Ureter (tissue), 1 donor: ENCODE results near the gene ZNF799. TPM values are rescaled to one million over a fixed set of nuclear protein-coding genes. Genes with fewer than 3 reads are reported as not detected.
"Not testable (repeated sequence)": the region's sequence is repeated elsewhere in the genome, so short reads cannot be mapped to it uniquely, and the experiment has no call there.

ENCODE experiments used
- DNase-seq: peaks from one replicate; pipeline ENCODE4 v3.0.0-alpha.2; 2020; ENCODE audit warnings: low spot score
- total RNA-seq: library from RNA; stranded (reverse); gene quantifications from one replicate; pipeline ENCODE4 v1.2.4, GENCODE V29; 2023
- donor health status: DM: yes; HTN: yes; CAD: no.

The ZNF799 gene
- total RNA-seq = 10.3 TPM

- DNase-seq = peak; percentile 98
Measured at GRCh38 chr19:12400633-12401502, at the start of gene ZNF799. Gene ZNF799, minus strand, starts transcription at chr19:12401271. Its CDS starts 201 bp downstream, at chr19:12401070.

GRCh38 chr19:12450844-12451243 lies 49.8 kb upstream of the ZNF799 start:
- DNase-seq = no peak

- DNase-seq = no peak
Measured at GRCh38 chr19:12448808-12449207, 47.7 kb upstream of the ZNF799 start.

- peak; percentile 100 for DNase-seq
Measured at GRCh38 chr19:12440541-12441316, 39.7 kb upstream of the ZNF799 start, which contains the start of gene ZNF443. Gene ZNF443, minus strand, starts transcription at chr19:12441021. Its CDS starts 107 bp downstream, at chr19:12440914.

GRCh38 chr19:12439686-12440540 lies 38.8 kb upstream of the ZNF799 start:
- DNase-seq = not testable (repeated sequence)

GRCh38 chr19:12430726-12431299 lies 29.7 kb upstream of the ZNF799 start:
- not testable (repeated sequence) for DNase-seq

- DNase-seq = no peak
Measured at GRCh38 chr19:12425888-12426274, 24.8 kb upstream of the ZNF799 start.

- DNase-seq = no peak
Measured at GRCh38 chr19:12425236-12425887, 24.3 kb upstream of the ZNF799 start.

GRCh38 chr19:12417273-12417672 lies 16.2 kb upstream of the ZNF799 start:
- DNase-seq = not testable (repeated sequence)

GRCh38 chr19:12411893-12412292 lies 10.8 kb upstream of the ZNF799 start:
- no peak for DNase-seq

GRCh38 chr19:12399901-12400632 lies 1.0 kb downstream of the ZNF799 start:
- peak; percentile 42 for DNase-seq

GRCh38 chr19:12391148-12391547 lies 9.9 kb downstream of the ZNF799 start:
- DNase-seq = not testable (repeated sequence)

GRCh38 chr19:12386365-12386764 lies 14.7 kb downstream of the ZNF799 start:
- not testable (repeated sequence) for DNase-seq

- no peak for DNase-seq
Measured at GRCh38 chr19:12380444-12380737, 20.7 kb downstream of the ZNF799 start.

- no peak for DNase-seq
Measured at GRCh38 chr19:12379732-12380443, 21.2 kb downstream of the ZNF799 start.

GRCh38 chr19:12374026-12374425 lies 27.0 kb downstream of the ZNF799 start:
- no peak for DNase-seq

GRCh38 chr19:12365236-12366162 lies 35.6 kb downstream of the ZNF799 start, which contains the start of gene ZNF442:
Gene ZNF442, minus strand, starts transcription at chr19:12365683. Its CDS starts 2,052 bp downstream, at chr19:12363631.
- peak; percentile 97 for DNase-seq
